ENCODE results near the gene WNT10A.

GRCh38 chr2:218861645-218862318 is 18.9 kb upstream of the WNT10A start:
- TF ChIP-seq, protein P1, sequence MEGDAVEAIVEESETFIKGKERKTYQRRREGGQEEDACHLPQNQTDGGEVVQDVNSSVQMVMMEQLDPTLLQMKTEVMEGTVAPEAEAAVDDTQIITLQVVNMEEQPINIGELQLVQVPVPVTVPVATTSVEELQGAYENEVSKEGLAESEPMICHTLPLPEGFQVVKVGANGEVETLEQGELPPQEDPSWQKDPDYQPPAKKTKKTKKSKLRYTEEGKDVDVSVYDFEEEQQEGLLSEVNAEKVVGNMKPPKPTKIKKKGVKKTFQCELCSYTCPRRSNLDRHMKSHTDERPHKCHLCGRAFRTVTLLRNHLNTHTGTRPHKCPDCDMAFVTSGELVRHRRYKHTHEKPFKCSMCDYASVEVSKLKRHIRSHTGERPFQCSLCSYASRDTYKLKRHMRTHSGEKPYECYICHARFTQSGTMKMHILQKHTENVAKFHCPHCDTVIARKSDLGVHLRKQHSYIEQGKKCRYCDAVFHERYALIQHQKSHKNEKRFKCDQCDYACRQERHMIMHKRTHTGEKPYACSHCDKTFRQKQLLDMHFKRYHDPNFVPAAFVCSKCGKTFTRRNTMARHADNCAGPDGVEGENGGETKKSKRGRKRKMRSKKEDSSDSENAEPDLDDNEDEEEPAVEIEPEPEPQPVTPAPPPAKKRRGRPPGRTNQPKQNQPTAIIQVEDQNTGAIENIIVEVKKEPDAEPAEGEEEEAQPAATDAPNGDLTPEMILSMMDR (IDR thresholded peaks at IDR 0.05) = no peak
- no peak for TF ChIP-seq POLR2A (IDR thresholded peaks at IDR 0.05)
- no peak for TF ChIP-seq EP300 (IDR thresholded peaks at IDR 0.05)

All from ovary (tissue), 3 donors.